ENCODE measurements around the gene FRG2B. TPM values are rescaled to one million over a fixed set of nuclear protein-coding genes. Genes with fewer than 3 reads are reported as not detected.
"Not testable (repeated sequence)": the region's sequence is repeated elsewhere in the genome, so short reads cannot be mapped to it uniquely, and the experiment has no call there.

The FRG2B gene
- total and polyA plus RNA-seq, 2 of the 13 experiments (the other 11 are each of a cell fraction or from before 2014, with no cell fraction given): not detected

- CTCF ChIA-PET (ENCODE audit: low intra/inter-chr PET ratio, low total read pairs); in situ Hi-C loops (cut with HindIII; ENCODE audit: extremely low pct_ligation_motif_present, low pct_unique_long_range_greater_than_20kb): not testable (repeated sequence)
Measured at GRCh38 chr10:133647075-133647748, 20.6 kb upstream of the FRG2B start.

GRCh38 chr10:133637846-133638235 lies 11.2 kb upstream of the FRG2B start:
- H3K4me2 ChIP-seq (ENCODE audit: low read depth, low read length); ATAC-seq; CTCF ChIA-PET (ENCODE audit: low intra/inter-chr PET ratio, low total read pairs); FAIRE-seq; H3K27ac ChIP-seq (ENCODE audit: extremely low read length, insufficient read depth, low read length); H3K9ac ChIP-seq (ENCODE audit: insufficient read depth, low read depth, low read length); H2AFZ ChIP-seq (ENCODE audit: low read length); DNase-seq (ENCODE audit: low spot score); H3K27me3 ChIP-seq (ENCODE audit: control insufficient read depth in 1 of 2, insufficient read depth in 2 of 2, low read length in 2 of 2); BruUV-seq (replicated peaks); H4K20me1 ChIP-seq (ENCODE audit: insufficient read depth, low read length); H3K79me2 ChIP-seq (ENCODE audit: insufficient read depth, low read length); H3K36me3 ChIP-seq (replicated peaks in 1 of 2; ENCODE audit: control insufficient read depth in 1 of 2, insufficient read depth in 2 of 2, low read length in 2 of 2); H3K9me3 ChIP-seq (ENCODE audit: low read length); intact Hi-C loops (cut with micrococcal nuclease; ENCODE audit: unreplicated experiment); in situ Hi-C loops (cut with HindIII; ENCODE audit: extremely low pct_ligation_motif_present, low pct_unique_long_range_greater_than_20kb); H3K4me1 ChIP-seq (ENCODE audit: insufficient read depth, low read length); POLR2A ChIA-PET: not testable (repeated sequence)
- 36% methylated on average over 10 of the region's 30 CpGs for WGBS (ENCODE audit: low lambda C conversion rate)
- peak overlapping the region; percentile 4 to 35 (median 23); a peak in 4 of 6 replicates for H3K4me3 ChIP-seq (replicated peaks in 1 of 3; ENCODE audit: insufficient read depth in 1 of 3, low read depth in 2 of 3, low read length in 3 of 3)
- peak; percentile 35; the same call in 1 of the 2 replicates for TF ChIP-seq PHF8 (CRISPR knock-in tag; IDR thresholded peaks at IDR 0.05)

More at GRCh38 chr10:133647075-133647748, 20.6 kb upstream of the FRG2B start:
- WGBS (ENCODE audit: low lambda C conversion rate): 0% methylated on average over 11 of the region's 18 CpGs
- H3K4me2 ChIP-seq (ENCODE audit: low read depth, low read length); POLR2A ChIA-PET; H3K9ac ChIP-seq (ENCODE audit: insufficient read depth, low read depth, low read length); H3K4me1 ChIP-seq (ENCODE audit: insufficient read depth, low read length); H4K20me1 ChIP-seq (ENCODE audit: insufficient read depth, low read length); H3K27me3 ChIP-seq (ENCODE audit: control insufficient read depth in 1 of 2, insufficient read depth in 2 of 2, low read length in 2 of 2); DNase-seq (ENCODE audit: low spot score); H3K9me3 ChIP-seq (ENCODE audit: low read length); FAIRE-seq; H3K36me3 ChIP-seq (replicated peaks in 1 of 2; ENCODE audit: control insufficient read depth in 1 of 2, insufficient read depth in 2 of 2, low read length in 2 of 2); H2AFZ ChIP-seq (ENCODE audit: low read length); intact Hi-C loops (cut with micrococcal nuclease; ENCODE audit: unreplicated experiment); BruUV-seq (replicated peaks); H3K4me3 ChIP-seq (replicated peaks in 1 of 3; ENCODE audit: insufficient read depth in 1 of 3, low read depth in 2 of 3, low read length in 3 of 3); H3K27ac ChIP-seq (ENCODE audit: extremely low read length, insufficient read depth, low read length); H3K79me2 ChIP-seq (ENCODE audit: insufficient read depth, low read length): not testable (repeated sequence)
- ATAC-seq: peak; percentile 61; the same call in 2 of the 3 replicates
- TF ChIP-seq STAG1 (CRISPR knock-in tag; IDR thresholded peaks at IDR 0.05): peak; percentile 48; the same call in 1 of the 2 replicates

All from HepG2 (cell line).